Measurements from ENCODE around the gene KLHDC8A. TPM values are rescaled to one million over a fixed set of nuclear protein-coding genes. Genes with fewer than 3 reads are reported as not detected.

Gene KLHDC8A
- total RNA-seq, 2 donors from 2014 or later = not detected

DNA sequence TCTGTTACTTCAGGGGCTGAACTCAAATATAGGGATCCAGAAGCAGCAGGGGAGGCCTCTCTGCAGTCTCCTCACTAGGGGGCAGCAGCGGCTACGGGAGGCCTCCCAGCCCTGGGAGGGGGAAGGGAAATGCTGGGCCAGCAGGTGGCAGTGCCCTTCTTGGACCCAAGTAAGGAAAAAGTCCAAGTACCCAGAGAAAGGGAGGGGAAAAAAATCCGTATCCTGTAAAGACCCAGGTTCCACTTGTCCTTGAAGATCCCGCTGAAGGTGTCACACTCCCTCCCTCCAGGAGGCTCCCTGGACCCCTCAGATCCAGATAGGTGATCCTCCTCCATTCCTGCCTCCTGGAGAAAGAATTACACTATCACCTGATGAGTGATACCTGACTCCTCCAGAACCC is 21.0 kb downstream of the KLHDC8A start:
- H3K27ac Mint-ChIP-seq = no peak overlapping the region
- peak; percentile 86 for ATAC-seq
- no peaks in the 10 kb centered on the region for H3K9me3 Mint-ChIP-seq
- H3K36me3 Mint-ChIP-seq = no peaks in the 10 kb centered on the region
- DNase-seq (ENCODE audit: low spot score in 2 of 2) = peak; percentile 70 to 86

DNA sequence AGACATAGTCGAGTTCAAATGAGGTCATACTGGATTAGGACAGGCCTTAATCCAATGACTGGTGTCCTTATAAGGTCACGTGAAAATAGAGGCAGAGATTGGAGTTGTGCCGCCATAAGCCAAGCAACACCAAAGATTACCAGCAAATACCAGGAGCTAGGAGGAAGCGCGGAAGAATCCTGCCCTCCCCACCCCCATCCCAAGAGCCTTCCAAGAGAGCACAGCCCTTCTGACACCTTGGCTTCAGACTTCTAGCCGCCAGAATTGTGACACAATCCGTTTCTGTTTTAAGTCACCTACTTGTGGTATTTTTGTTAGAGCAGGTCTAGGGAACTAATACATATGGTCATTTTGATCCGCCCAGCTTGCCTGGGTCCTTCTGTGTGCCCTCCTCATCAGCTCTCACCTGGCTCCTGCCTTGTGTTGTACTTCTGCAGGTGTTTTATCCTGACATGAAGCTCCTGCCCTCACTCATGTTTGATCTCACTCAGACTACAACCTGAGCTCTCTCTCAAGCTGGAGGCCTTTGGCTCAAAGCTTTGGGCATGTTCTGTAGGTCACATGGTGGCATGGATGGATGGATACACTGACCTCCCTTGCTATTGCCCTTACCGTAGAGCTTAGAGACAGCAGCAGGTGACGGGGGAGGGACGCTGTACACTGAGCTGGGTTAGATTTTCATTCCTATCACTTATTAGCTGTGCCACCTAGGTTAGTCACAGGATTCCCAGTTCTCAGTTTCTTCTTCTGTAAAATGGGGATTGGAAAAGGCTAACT is 24.5 kb downstream of the KLHDC8A start:
- ATAC-seq = no peak
- Mint-ChIP-seq H3K36me3 (no peaks in the 10 kb centered on the region), H3K9me3 (no peaks in the 10 kb centered on the region), H3K27ac (no peak overlapping the region)
- no peak for DNase-seq (ENCODE audit: low spot score in 2 of 2)

DNA sequence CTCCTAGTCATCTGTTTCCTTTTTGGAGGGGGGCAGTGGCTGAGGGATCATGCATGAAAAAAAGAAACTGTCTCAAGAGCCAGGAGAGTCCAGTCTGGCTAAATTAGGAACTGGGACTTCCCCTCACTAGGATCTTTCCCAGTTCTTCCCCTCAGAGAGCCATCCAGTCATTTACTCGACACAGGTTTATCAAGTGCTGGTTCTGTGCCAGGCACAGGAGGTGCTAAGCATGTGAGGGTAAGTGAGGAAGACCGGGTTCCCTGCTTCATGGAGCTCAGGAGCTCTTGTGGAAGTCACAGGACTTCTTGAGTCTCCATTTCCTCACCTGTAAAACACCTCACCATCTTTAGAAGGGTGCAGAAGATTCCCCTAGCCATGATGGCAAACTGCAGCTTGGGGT is 26.6 kb downstream of the KLHDC8A start:
- Mint-ChIP-seq H3K27ac (no peak overlapping the region), H3K36me3 (no peaks in the 10 kb centered on the region), H3K9me3 (no peaks in the 10 kb centered on the region)
- ATAC-seq = no peak
- DNase-seq (ENCODE audit: low spot score in 2 of 2) = no peak

DNA sequence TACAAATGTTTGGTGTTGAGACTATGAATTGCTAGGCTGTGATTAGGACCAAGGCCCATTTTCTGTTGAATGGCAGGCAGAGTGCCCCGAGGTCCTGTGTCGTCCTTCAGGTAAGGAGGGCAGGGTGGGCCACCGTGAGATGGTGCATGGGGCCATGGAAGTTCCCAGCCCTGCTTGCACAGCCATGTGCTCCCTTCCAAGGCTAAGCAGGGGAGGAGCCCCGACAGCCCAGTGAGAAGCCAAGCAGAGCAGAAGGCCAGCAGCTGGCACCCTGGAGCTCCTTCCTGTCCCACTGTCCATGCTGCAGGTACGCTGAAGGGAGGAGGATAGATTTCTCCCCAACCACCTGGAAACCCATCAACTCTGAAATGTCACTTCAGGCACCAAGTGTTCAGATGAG is 27.0 kb downstream of the KLHDC8A start:
- Mint-ChIP-seq H3K36me3 (no peaks in the 10 kb centered on the region), H3K9me3 (no peaks in the 10 kb centered on the region), H3K27ac (peak overlapping the region in 1 of 2 donors; percentile 3)
- DNase-seq (ENCODE audit: low spot score in 2 of 2) (no peak), ATAC-seq (no peak)

DNA sequence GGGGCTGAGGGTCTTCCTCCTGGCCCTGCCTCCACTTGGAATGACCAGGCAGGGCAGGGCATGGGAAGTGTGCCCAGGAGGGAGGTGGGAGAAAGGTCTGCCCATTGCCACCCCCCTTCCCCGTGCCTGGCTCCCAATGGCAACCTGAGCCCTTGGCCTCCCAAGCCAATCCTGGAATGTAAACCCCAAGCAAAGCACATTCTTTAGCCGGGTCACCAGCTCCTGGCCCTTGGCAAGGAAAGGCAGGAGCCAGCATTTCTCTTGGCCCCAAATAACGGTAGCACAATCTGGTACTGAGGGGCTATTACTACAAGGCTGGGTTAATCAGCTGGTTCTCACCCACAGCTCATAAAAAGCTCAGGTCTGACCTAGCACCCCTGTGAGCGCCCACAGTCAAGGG is 28.2 kb downstream of the KLHDC8A start:
- no peaks in the 10 kb centered on the region for H3K36me3 Mint-ChIP-seq
- H3K9me3 Mint-ChIP-seq = no peaks in the 10 kb centered on the region
- ATAC-seq = no peak
- DNase-seq (ENCODE audit: low spot score in 2 of 2) = no peak
- no peak overlapping the region for H3K27ac Mint-ChIP-seq

DNA sequence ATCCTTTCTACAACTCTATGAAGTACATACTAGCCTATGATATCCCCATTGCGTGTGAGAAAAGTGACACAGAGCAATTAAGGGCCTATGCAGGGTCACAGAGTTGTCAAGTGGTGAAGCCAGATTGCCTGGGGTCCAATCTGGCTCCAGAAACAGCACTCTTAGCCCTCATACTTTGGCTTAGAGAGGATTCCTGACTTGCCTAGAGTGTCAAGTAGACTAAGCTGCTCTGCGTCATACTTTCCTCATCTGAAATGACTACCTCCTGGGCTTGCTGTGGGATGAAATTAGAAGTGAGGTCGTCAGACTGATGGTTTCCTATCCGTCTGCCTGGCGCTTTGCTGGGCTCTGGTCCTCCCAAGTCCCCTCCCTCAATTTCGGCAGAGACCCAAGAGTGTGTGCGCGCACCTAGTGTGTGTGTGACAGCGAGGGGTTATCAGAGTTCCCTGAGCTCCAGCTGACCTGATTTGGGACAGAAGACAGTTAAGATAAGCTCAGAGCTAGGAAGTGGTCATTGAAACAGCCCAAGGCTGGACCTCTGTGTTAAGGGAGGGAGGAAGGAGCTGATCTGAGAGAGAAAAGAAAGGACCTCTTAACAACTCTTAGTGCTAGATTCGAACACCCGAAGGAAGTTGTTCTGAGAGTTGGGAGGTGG is 29.8 kb downstream of the KLHDC8A start:
- ATAC-seq (no peak), DNase-seq (ENCODE audit: low spot score in 2 of 2) (no peak)
- no peak overlapping the region for H3K27ac Mint-ChIP-seq
- no peaks in the 10 kb centered on the region for H3K9me3 Mint-ChIP-seq
- H3K36me3 Mint-ChIP-seq = no peaks in the 10 kb centered on the region

DNA sequence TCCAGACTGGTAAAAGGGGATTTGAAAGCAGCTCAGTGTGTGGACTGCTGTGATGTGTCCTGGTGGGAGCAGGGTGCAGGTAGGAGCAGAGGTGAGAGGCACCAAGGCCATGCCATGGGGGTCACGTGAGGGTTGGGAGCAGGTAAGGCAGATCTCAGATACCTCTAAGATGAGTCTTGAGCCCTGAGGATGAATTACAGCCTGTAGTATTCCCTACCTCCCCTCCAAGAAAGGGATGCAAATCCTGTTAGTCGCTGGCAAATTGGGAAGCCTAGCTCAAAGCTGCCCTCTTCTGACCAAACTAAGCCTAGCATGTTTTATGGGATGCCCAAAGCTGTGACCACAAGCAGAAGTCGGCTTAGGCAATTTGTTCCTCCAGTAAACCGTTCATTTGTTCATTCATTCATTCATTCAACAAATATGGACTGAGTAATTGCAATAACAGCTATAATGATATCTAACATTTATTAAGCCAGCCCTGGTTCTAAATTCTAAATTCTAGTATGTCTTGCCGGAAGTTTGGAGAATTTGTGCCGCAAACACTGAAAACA is 31.3 kb downstream of the KLHDC8A start:
- Mint-ChIP-seq H3K9me3 (no peaks in the 10 kb centered on the region), H3K36me3 (peaks cover 12% of the 10 kb centered on the region in 2 donors), H3K27ac (peak overlapping the region in 1 of 2 donors; percentile 60)
- ATAC-seq (no peak), DNase-seq (ENCODE audit: low spot score in 2 of 2) (peak in 1 of 2 donors; percentile 73)

DNA sequence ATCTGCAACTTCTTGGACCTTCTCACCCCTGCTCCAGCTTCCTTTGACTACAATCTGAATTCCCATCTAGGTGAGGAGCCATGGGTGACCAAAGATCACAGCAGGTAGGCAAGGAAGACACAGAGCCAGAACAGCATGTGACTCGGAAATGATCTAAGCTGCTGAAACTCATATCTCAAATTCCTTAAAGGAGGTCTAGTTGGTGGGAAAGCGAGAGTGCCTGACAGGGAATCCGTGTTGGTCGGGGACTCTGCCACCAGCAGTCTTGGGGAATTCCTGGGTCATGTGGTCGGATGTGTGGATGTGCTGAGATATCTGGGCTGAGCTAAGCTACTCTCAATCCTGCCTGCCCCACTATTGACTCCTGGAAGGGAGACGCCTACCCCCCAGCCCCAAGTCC is 31.9 kb downstream of the KLHDC8A start:
- DNase-seq (ENCODE audit: low spot score in 2 of 2) (no peak), ATAC-seq (no peak)
- no peaks in the 10 kb centered on the region for H3K9me3 Mint-ChIP-seq
- H3K27ac Mint-ChIP-seq = peak overlapping the region in 1 of 2 donors; percentile 60
- H3K36me3 Mint-ChIP-seq = peaks cover 12 to 18% of the 10 kb centered on the region in 2 donors

DNA sequence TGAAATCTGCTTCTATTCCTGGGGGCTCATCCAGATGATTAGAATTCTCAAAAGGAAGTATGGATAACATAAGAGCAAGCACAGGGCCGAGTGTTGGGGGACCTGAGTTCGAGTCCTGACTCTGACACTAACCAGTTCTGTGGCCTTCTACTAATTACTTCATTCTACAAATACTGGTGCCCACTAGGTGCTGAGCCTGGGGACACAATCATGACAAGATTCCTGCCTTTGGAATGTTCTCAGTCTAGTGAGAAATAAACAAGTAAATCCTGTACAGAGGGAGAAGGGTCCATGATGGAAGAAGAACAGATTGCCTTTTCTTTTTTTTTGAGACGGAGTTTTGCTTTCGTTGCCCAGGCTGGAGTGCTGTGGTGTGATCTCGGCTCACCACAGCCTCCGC is 32.9 kb downstream of the KLHDC8A start:
- no peaks in the 10 kb centered on the region for H3K9me3 Mint-ChIP-seq
- ATAC-seq (no peak), DNase-seq (ENCODE audit: low spot score in 2 of 2) (no peak)
- peak overlapping the region in 1 of 2 donors; percentile 69 for H3K27ac Mint-ChIP-seq
- H3K36me3 Mint-ChIP-seq = peaks cover 12 to 18% of the 10 kb centered on the region in 2 donors

DNA sequence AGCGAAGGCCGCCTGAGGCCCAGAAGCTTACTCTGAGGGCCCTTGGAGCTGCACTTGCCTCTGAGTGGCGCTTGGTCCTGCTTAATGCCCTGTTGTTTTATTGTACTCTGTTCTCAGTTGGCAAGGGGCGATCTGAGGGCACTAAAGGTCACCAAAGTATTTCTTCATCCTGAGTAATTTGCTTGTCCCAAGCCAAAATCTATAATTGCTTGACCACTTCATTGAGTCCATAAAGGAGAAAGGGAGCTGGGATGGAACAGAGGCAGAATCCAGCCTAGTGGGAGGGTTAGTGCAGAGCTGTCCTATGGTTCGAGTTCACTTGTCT is 34.8 kb downstream of the KLHDC8A start:
- Mint-ChIP-seq H3K9me3 (no peaks in the 10 kb centered on the region), H3K36me3 (peaks cover 12 to 18% of the 10 kb centered on the region in 2 donors), H3K27ac (no peak overlapping the region)
- no peak for DNase-seq (ENCODE audit: low spot score in 2 of 2)
- ATAC-seq = no peak

DNA sequence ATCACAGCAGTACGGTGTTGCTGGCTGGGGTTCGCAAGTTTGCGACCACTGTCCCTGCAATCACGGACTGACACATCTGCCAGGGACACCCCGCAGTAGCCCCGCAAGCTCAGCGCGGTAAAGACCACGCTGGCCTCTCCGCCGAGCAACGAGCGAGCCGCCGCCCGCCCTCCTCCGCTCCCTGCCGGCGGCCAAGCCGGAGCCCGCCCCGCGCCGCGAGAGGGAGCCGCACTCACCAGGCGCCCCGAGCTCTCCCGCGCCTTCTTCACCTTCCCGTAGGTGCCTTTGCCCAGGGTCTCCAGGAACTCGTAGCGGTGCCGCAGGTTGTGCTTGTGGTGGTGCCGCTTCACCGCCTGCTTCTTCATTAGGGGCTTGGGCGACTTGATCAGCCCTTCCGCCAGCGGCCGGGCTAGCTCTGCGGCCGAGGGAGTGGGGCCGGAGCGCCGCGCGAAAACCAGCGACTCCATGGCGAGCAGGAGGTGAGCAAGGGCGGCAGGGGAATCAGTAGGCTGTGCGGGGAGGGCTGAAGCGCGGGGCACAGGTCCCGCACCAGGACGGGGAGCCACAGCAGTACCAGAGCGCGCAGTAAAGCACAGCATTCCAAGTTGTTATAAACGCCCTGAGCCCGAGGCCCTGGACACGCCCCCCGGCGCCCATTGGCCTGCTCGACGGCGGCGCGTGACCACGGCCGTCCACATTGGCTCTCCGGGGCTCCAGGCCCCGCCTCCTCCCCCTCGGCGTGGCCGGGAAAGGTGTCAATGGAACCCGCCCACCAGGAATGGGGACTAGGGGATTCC is 35.4 kb downstream of the KLHDC8A start, which contains the start of gene NUAK2:
NUAK2 (minus strand) TSS at position 584 of the 797 bp plus-strand sequence; CDS start at position 467, 117 bp downstream.
- Mint-ChIP-seq H3K9me3 (no peaks in the 10 kb centered on the region), H3K36me3 (peaks cover 12 to 18% of the 10 kb centered on the region in 2 donors), H3K27ac (peak within 1 kb of the TSS; percentile 89 to 92)
- peak; percentile 84 to 87 for ATAC-seq
- DNase-seq (ENCODE audit: low spot score in 2 of 2) = peak; percentile 83 to 87

DNA sequence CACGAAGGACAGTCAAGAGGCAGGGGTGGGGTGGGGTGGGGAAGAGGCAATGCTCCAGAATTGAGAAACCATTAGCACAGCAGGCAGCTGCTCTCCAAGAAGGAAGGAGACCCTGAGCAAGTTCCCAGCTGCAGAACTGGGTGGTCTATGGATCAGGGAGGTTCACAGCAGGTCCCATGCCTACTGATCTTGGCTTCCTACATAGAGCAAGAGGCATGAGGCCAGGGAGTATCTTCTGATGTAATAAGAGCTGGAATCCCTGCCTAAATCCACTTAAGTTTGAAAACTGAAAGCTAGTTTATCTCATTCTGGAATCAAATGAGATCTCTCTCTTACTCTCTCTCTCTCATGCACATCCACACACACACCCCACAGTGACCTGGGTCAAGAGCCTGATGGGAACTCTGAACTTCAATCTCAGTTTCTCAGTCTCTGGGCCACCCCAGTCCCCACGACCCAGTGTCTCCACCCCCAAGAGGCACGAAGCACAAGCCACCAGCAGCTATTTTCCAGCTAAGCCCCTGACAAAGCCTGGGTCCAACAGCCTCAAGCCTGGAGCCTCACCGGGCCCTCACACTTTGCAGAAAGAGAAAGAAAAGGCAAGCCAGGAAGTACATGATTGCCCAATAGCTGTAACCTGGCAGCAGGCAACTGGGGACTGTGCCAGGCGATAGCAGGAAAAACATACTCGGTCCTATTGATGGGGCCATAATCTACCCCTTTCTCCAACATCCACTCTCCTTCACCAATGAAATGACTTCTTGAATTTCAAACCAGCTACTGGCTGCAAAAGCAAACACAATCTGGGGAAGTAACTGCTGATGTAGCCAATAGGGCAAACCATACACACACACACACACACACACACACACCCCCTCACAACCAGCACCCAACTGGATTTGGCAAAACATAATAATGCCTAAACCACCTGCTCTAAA is 37.4 kb downstream of the KLHDC8A start:
- peaks cover 12 to 18% of the 10 kb centered on the region in 2 donors for H3K36me3 Mint-ChIP-seq
- peak in 1 of 2 donors; percentile 33 for DNase-seq (ENCODE audit: low spot score in 2 of 2)
- H3K9me3 Mint-ChIP-seq = no peaks in the 10 kb centered on the region
- peak overlapping the region; percentile 77 to 89 for H3K27ac Mint-ChIP-seq
- ATAC-seq = peak; percentile 37 to 42

DNA sequence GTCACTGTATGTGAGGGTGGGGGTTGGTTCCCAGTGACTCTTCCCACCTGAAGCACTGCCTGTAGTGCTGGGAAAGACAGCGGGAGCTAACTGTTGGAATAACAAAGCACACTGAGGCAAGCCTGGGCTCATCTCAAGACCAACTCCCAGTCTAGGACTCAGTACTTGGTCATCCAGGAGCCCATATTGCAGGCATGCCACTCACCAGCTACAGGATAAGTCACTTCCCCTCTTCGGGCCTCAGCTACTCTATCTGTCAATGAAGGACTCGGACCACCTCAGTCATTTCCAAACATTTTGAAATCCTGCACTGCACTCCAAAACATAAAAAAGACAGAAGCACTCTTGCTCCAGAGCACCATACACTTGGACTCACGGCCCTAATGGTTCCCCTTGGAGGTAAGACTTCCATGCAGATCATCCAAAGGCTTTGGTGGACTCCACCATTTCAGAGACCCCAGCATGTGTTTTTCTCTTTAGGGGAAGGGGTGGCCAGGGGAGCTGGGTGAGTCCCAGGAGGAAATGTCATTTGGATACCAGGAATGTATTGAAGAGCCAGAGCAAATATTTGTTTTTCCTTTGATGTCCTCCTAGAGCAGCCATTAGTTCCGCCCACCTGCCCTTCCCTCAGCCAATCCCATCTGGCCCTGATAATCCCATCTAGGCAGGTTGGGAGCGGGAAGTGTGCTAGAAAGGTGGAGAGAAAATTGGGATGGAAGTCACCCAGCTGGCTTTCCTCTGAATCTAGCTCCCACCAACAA is 38.3 kb downstream of the KLHDC8A start:
- Mint-ChIP-seq H3K9me3 (no peaks in the 10 kb centered on the region), H3K36me3 (peaks cover 12 to 18% of the 10 kb centered on the region in 2 donors), H3K27ac (peak overlapping the region; percentile 19 to 81)
- DNase-seq (ENCODE audit: low spot score in 2 of 2) (no peak), ATAC-seq (no peak)

DNA sequence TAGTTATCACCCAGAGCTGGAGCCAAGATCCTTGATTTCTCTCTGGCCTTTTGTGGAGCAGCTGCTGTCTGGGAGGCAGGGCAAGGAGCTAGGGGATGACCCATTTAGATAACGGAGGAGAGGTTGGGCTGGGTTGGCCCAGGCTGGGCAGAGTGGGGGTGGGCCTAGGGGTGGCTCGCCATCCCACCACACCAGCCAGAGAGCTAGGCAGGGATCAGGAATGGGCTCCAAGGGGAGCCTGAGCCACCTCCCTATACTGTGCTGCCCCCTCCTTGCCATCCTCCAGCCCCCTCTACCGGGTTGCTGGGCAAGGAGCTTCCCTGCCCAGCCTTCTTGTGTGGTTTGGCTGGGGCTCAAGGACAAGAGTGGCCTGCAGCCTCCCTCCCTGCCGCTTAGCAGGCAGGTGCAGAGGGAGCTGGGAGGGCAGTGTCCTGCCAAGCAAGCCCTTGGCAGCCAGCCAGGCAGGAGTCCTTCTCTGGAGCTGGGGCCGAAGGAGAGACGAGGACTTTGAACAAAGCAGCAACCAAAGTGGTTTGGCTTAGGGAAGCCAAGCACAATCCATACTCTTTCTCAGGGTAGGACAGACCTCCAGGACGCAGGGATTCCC is 39.3 kb downstream of the KLHDC8A start:
- H3K9me3 Mint-ChIP-seq = no peaks in the 10 kb centered on the region
- no peak for DNase-seq (ENCODE audit: low spot score in 2 of 2)
- peak overlapping the region; percentile 19 to 26 for H3K27ac Mint-ChIP-seq
- peaks cover 12 to 18% of the 10 kb centered on the region in 2 donors for H3K36me3 Mint-ChIP-seq
- ATAC-seq = no peak

DNA sequence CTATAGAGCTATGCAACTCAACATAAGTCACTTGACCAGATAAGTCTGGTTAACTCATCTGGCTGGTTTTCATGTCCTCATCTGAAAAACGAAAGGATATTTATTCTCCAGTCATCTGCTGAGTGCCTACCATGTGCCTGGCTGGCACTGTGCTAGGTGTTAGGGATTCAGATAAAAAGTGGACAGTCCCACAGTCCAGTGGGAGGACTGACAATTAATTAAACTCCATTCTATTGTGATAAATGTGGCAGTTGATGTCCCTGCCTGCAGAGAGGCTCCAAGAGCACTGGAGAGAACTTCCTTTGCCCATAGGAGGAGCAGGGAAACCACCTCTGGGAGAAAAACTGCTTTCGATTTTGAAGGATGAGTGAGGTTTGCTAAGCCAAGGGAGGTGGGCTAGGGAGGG is 40.6 kb downstream of the KLHDC8A start:
- DNase-seq (ENCODE audit: low spot score in 2 of 2) = no peak
- ATAC-seq = peak in 1 of 2 donors; percentile 35
- H3K9me3 Mint-ChIP-seq = no peaks in the 10 kb centered on the region
- peak overlapping the region; percentile 19 to 20 for H3K27ac Mint-ChIP-seq
- peaks cover 8 to 14% of the 10 kb centered on the region in 2 donors for H3K36me3 Mint-ChIP-seq
